Sigmoid colon (tissue), 4 donors: ENCODE data around the gene FSTL3.

ENCODE experiments used
- CTCF ChIP-seq, 4 experiments: fragments of 450-650 bp in 3 of 4; fragments of 200-600 bp in 1 of 4; IDR thresholded peaks; one replicate each; pipeline ENCODE4 v1.5.1; 2016 to 2019; ENCODE audit warnings: antibody characterized with exemption in 4 of 4, mild to moderate bottlenecking in 3 of 4, moderate library complexity in 2 of 4
- POLR2AphosphoS5 ChIP-seq, 4 donors: sonication (generic); formaldehyde crosslinking; IDR thresholded peaks; one replicate each; pipeline ENCODE4 v1.6.1; 2017; ENCODE audit warnings: antibody characterized with exemption in 4 of 4

GRCh38 chr19:726993-727956, 51.1 kb downstream of the FSTL3 start:
- TF ChIP-seq CTCF (IDR thresholded peaks at IDR 0.05) (no peak), POLR2AphosphoS5 (IDR thresholded peaks at IDR 0.05) (no peak)
